Femur (tissue), 1 donor: Measurements from ENCODE around the gene ADTRP.

Experiments used
- DNase-seq: peaks from one replicate; pipeline ENCODE4 v3.0.0-alpha.2; 2017

ADTRP gene

DNA sequence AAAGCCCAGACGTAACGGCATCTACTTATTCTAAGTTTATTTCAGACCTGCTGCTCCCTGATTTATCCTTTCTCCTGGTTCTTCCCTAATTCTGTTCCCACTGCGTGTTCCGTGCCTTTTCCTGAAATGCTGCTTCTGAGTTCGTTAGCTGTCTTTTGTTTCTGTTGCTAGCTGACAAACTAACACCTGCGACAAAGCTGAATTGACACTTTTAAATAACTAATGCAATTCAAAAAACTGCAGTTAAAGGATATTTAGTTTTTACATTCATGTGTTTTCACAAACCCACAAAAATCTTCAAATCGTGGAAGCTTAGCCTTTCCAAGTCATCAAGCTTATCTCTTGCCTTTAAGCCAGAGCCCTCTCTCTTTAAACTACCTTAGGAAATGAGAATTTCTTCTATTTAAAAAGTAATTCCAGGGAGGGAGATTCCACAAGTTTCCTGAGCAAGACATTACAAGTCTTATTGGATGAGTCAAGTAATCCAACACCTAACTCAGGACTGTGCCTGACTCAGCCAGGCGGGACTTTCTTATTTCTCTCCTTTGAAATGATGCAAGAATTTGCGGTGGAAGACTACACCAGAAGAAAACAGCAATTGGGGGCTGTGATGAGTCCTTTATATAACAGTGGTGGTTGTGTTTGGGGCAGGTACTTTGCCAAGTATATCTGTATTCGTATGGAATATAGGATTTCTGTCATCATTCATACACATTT lies 6.3 kb downstream of the ADTRP start:
- no peak for DNase-seq

DNA sequence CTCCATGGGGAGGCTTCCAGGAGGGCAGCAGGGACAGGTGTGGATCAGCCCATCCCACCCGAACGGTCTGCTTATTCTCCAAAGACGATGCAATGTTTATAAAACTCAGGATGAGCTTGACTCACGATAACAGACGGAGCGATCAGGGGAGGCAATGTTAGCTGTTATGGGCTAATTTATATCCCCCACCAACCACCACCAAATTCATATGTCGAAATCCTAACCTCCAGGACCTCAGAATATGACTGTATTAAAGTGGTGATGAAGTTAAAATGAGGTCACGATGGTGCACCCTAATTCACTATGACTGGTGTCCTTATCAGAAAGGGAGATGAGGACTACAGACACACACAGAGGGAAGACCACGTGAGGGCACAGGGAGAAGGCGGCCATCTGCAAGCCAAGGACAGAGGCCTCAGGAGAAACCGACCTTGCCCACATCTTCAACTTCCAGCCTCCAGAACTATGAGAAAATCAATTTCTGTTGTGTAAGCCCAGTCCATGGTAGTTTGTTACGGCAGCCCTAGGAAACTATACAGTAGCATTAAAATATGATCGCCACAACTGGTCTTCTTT lies 7.0 kb downstream of the ADTRP start:
- DNase-seq: no peak

GRCh38 chr6:11770546-11771466 lies 7.8 kb downstream of the ADTRP start:
- DNase-seq: peak; percentile 83

DNA sequence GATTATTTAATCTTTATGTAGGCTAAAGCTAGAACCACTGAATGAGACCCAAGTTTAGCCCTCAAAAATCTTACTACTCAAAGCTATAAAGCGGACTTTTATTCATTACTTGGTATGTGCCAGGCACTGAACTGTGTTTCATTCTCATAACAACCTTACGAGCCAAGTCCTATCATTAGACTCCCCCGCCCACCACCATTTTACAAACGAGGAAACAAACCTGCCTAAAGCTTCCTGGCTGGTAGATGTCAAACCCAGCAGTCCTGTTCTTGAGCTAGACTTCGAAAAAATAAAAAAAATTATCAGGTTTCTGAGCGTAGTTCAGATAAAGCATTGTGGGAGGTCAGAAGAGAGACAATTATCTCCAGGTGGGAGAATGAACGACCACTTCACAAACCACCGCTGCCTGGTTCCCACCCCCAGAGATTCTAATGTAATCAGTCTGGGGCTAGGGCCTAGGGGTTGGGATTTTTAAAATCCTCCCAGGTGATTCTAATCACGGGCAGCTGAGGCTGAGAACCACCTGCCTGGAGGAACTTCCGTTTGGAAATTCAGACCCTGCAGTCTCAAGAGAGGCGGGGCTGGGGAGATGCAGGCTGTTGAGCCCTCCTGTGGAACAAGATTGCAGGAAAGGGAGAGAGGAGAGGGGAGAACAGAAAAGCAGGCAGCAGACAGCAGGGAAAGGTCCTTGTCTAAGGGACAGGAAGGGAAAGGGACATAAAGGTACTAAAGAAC lies 8.6 kb downstream of the ADTRP start:
- DNase-seq: no peak

DNA sequence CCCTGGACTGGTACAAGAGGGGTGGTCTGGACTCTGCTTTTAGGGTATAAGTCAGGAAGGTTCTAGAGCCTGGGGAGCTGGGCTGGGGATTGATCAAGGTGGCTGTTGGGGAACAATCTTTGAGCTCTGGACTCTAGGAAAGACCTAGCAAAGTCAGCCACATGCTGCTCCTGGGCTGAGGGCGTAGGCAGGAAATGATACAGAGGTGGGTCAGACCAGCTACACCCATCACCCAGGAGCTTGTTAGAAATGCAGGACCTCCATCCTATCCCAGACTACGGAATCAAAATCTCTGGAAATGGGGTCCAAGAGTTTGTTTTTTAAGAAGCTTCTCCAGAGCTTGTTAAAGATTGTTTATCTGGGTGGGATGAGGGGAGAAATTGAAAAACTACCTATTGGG lies 9.4 kb downstream of the ADTRP start:
- DNase-seq: no peak

DNA sequence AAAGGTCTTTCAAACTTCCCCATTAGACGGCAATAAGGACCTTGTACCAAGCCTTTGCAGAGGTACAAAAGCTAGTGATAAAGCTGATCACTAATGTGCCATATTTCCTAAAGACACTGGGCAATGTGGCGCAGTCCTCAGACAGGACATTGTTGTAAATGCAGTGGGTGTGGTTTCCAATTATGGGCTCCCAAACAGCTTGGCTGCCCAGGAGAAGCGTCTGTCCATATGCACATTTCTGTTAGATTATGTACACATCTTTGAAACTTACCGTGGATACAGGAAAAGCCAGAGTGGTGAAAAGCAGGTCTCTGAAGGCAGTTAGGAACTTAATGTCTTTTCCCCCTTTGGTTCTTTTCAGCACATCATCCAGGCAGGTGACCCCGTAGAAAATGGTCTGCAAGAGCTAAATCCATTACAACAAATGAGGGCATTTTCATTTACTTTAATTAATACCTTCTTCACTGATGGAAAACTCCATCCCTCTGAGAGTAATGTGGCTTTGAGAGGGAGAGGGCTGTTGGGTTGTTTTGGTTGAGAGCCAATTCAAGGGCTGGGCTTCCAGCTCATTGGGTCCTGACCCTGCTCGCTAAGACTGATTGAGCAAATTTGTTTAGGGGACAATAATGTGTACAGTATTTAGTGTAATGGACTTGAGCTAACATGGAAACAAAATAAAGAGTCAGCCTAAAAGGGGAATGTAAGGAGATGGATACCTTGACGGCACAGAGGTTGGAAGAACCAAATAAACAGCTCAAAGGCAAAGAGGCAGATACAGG lies 10.4 kb downstream of the ADTRP start:
- no peak for DNase-seq

DNA sequence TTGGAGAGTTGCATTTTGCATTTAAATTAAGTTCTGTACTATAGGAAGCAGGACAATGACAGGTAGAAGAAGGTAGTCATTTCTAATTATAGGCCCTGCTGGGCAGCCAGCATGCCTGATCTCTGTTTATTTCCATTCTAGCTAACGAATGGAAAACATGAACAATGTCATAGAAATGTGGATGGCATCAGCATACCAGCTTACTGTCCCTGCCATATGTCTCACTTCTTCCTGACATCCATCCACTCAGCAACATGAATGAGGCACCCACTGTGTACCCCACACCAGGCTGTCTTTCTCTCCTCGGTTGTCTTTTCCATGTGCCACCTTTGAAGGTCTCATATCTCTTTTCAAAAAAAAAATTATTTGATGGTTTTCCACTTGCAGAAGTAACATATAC lies 11.1 kb downstream of the ADTRP start:
- no peak for DNase-seq

- no peak for DNase-seq
Measured at GRCh38 chr6:11766589-11767450, 11.8 kb downstream of the ADTRP start.

DNA sequence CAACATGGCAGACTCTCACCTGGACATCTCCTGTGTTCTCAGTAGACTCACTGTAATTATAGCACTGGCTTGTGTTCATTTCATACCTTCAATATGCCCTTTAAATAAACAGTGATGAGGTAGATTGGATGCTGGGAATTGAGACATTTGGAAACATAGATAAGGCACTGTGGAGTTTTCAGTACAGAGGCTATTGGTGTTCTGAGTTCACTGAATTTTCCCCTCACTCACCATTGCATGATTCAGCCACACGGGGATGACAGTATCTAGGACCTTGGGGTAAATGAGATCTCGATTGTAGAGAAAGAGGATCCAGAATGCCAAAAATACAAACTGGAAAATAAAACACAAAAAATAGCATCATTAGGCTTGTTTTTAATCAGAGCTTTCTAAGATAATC lies 12.6 kb downstream of the ADTRP start:
- no peak for DNase-seq

- no peak for DNase-seq
Measured at GRCh38 chr6:11764250-11764604, 14.4 kb downstream of the ADTRP start.

GRCh38 chr6:11763460-11764249 lies 14.9 kb downstream of the ADTRP start:
- no peak for DNase-seq

GRCh38 chr6:11762794-11763459 lies 15.7 kb downstream of the ADTRP start:
- no peak for DNase-seq

DNA sequence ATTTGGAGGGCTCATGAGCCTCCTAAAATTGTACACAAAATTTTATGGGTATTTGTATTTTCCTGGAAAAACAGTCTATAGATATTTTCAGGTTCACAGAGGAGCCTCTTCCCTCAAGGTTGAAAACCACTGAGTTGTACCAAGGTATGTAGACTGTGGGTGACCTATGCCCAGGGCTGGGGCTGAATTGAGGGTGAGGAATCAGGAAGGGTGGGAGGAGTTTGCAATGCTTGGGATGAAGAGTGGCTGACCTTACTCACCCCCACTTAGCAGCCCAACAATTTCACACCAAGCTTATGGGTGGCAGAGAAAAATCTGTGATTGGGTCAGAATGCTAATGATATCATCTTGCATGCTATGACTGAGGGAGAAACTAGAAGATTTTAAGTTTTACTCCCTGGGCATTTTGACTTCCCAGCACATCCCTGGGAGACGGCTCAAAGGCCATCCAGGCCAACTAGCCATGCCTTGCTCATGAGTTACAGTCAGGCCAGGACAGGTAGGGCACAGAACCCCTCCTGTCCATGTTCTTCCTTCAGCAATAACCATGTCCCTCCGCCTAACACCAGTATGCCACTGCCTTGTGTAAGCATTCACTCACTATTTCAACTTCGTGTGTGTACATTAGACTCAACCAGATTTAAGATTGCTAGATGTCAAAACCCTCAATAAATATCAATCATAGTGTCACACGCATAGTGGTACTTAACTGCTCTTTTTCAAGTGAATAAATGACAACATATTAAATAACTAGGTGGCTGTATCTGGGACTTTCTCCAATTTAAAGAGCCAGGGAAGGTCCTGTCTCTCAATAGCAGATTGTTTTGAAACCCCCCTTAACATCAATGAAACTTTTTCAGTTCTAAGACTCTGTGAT lies 16.6 kb downstream of the ADTRP start:
- no peak for DNase-seq

DNA sequence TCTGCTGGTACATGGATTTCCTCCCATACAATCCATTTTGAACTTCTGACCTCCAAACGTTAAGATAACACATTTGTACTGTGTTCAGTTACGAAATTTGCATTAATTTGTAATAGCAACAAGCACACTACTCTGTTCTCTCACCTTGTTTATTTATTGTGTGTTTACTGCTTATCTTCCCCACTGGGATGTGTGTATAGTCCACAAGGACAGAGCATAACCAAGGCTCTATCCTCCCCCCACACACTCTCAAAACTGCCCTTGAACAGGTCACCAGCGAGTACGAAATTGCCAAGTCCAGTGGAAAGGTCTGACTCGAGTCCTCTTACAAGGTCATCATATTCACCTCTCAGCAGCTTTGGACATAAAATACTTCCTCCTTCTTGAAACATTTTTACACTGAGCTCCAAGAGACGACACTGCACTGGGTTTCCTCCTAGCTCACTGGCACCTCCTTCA lies 18.6 kb downstream of the ADTRP start:
- DNase-seq: no peak

- DNase-seq: no peak
Measured at GRCh38 chr6:11758878-11759277, 19.7 kb downstream of the ADTRP start.

DNA sequence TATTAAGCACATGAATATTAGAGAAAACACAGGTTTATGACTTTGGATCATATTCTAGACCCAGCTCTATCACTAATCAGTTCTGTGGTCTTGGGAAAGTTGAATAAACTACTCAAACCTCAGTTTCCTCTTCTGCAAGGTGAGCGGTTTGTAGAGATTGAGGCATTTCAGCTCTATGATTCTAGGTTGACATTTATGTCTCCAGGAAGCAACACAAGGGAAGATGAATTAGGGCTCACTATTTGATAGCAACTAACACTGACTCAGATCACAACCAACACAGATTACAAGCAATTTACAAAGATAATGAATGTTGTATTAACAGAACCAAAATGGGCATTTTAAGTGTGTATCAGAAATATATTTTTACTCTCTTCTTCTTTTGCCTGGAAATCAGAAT lies 21.9 kb downstream of the ADTRP start:
- no peak for DNase-seq

DNA sequence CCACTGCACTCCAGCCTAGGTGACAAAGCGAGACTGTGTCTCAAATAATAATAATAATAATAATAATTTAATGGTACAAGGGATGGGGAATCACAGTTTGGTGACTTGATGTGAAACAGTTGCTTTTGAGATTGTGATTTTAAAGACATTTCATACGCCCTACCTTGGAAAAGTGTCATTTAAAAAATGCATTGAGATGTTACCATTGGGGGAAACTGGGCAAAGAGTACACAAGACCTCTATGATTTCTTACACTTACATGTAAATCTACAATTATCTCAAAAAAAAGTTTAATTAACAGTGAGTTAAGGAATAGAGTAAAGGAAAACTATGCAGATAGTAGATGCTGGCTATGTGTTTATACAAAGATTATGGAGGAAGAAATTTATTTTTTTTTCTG lies 22.3 kb downstream of the ADTRP start:
- no peak for DNase-seq

DNA sequence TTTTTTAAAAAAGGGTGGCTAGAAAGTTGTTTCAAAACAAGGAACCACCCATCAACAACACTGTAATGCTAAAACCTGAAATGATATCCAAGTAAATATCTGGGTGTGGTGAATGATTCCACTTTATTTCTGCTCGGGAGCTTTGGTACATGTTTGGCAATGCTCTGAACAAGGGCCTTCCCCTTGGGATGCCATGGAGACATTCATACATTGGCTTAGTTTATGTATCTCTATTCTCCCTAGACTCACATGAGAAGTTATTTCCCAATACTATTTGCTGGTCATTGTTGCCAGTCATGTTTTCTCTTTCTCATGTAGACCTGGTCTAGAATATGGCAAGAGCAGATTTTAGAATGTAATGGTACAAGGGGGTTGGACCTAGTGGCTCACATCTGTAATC lies 22.9 kb downstream of the ADTRP start:
- DNase-seq: no peak
